Keratinocyte (primary cell): ENCODE results near the gene GPRC5C. TPM values are rescaled to one million over a fixed set of nuclear protein-coding genes. Genes with fewer than 3 reads are reported as not detected.

ENCODE experiments used
- DNase-seq: peaks from one replicate; pipeline ENCODE4 v3.0.0-alpha.2; 2011; ENCODE audit warnings: low read depth, missing footprints, low spot score
- FAIRE-seq: peaks from 2 replicates; lab custom pipeline; 2011; peaks lifted over from hg19 to GRCh38; lab: Jason Lieb, UNC
- H2AFZ ChIP-seq: 2 replicates; pipeline ENCODE4 v1.6.0; 2012; ENCODE audit warnings: low read length, control low read depth, inconsistent platforms; ENCODE audit not compliant: control insufficient read depth
- H3K27ac ChIP-seq: 2 replicates; pipeline ENCODE4 v1.5.1; 2011; ENCODE audit warnings: low read length; ENCODE audit not compliant: control insufficient read depth, insufficient read depth
- H3K27me3 ChIP-seq: 3 replicates; pipeline ENCODE4 v1.6.0; 2011; ENCODE audit warnings: low read length; ENCODE audit not compliant: control insufficient read depth, insufficient read depth; ENCODE audit errors: extremely low read depth
- H3K36me3 ChIP-seq, 2 experiments: 2 replicates in 1 of 2; 3 replicates in 1 of 2; pipeline ENCODE4 v1.5.1; 2011; ENCODE audit warnings: low read length in 2 of 2, mild to moderate bottlenecking in 1 of 2; ENCODE audit not compliant: control insufficient read depth in 2 of 2, insufficient read depth in 2 of 2; ENCODE audit errors: extremely low read depth in 1 of 2
- H3K4me1 ChIP-seq: 3 replicates; pipeline ENCODE4 v1.5.1; 2011; ENCODE audit warnings: low read length; ENCODE audit not compliant: control insufficient read depth, insufficient read depth; ENCODE audit errors: extremely low read depth
- H3K4me2 ChIP-seq: 3 replicates; pipeline ENCODE4 v1.6.0; 2011; ENCODE audit warnings: low read depth, low read length; ENCODE audit not compliant: control insufficient read depth, insufficient read depth; ENCODE audit errors: extremely low read depth
- H3K4me3 ChIP-seq, 3 experiments: fragments of 200-600 bp in 1 of 3; sonication (generic) in 1 of 3; 2 replicates in 2 of 3; 3 replicates in 1 of 3; pipeline ENCODE4 v1.5.1; 2011 to 2016; ENCODE audit warnings: low read length in 3 of 3, mild to moderate bottlenecking in 3 of 3, control low read depth in 2 of 3, inconsistent platforms in 1 of 3, low read depth in 1 of 3, mixed read lengths in 1 of 3, mixed run types in 1 of 3, moderate library complexity in 1 of 3; ENCODE audit not compliant: control insufficient read depth in 2 of 3, insufficient read depth in 2 of 3; ENCODE audit errors: extremely low read depth in 1 of 3
- H3K79me2 ChIP-seq: 2 replicates; pipeline ENCODE4 v1.6.0; 2012; ENCODE audit warnings: low read length; ENCODE audit not compliant: control insufficient read depth, insufficient read depth
- H3K9ac ChIP-seq: 3 replicates; pipeline ENCODE4 v1.6.0; 2011; ENCODE audit warnings: low read length; ENCODE audit not compliant: control insufficient read depth, insufficient read depth; ENCODE audit errors: extremely low read depth
- H3K9me1 ChIP-seq: 3 replicates; pipeline ENCODE4 v1.6.0; 2011; ENCODE audit warnings: low read length; ENCODE audit not compliant: control insufficient read depth, insufficient read depth; ENCODE audit errors: extremely low read depth
- H3K9me3 ChIP-seq: 2 replicates; pipeline ENCODE4 v1.5.1; 2012; ENCODE audit warnings: low read depth, low read length; ENCODE audit not compliant: control insufficient read depth
- H4K20me1 ChIP-seq: 3 replicates; pipeline ENCODE4 v1.6.0; 2011; ENCODE audit warnings: low read length; ENCODE audit not compliant: control insufficient read depth, insufficient read depth; ENCODE audit errors: extremely low read depth
- CTCF ChIP-seq, 3 experiments: IDR thresholded peaks in 1 of 3; conservative IDR thresholded peaks in 1 of 3; optimal IDR thresholded peaks in 1 of 3; 2 replicates in 2 of 3; 3 replicates in 1 of 3; pipeline versions ENCODE3 to v1.5.1; 2011; ENCODE audit warnings: low read length in 3 of 3, mild to moderate bottlenecking in 3 of 3, moderate library complexity in 2 of 3, control low read depth in 1 of 3, inconsistent platforms in 1 of 3; ENCODE audit not compliant: insufficient read depth in 2 of 3; ENCODE audit errors: extremely low read depth in 1 of 3
- EZH2 ChIP-seq: IDR thresholded peaks from one replicate; pipeline ENCODE4 v1.6.1; 2012; ENCODE audit warnings: inconsistent platforms, mild to moderate bottlenecking, low read length, moderate library complexity
- dilution Hi-C: fragments of 300-500 bp; cut with MboI; formaldehyde crosslinking; loops from one replicate; pipeline ENCODE4 v1.7.0; 2020; ENCODE audit warnings: low sequenced_read_pairs; ENCODE audit not compliant: extremely low pct_ligation_motif_present
- polyA plus RNA-seq, 5 experiments: library from polyadenylated mRNA; depleted of rRNA in 3 of 5; stranded (reverse) in 3 of 5; stranded (forward) in 1 of 5; unstranded in 1 of 5; fragments of >200 nt; gene quantifications; 1 replicate in 1 of 5; 2 replicates in 3 of 5; 3 replicates in 1 of 5; pipeline versions ENCODE4 v1.2.1 to v1.2.3, GENCODE V29; 2011 to 2012; ENCODE audit warnings: missing spikeins in 2 of 5, low read depth in 1 of 5, low replicate concordance in 1 of 5

The GPRC5C gene
- polyA plus RNA-seq, 1 donor (not counting 4 experiments of a cell fraction or from before 2014, with no cell fraction given) = 24.2 TPM

GRCh38 chr17:74419928-74420411, 11.9 kb upstream of the GPRC5C start:
- no peak for FAIRE-seq
- Histone ChIP-seq H4K20me1 (no peaks in the 10 kb centered on the region), H3K27ac (no peak overlapping the region), H3K27me3 (no peaks in the 10 kb centered on the region), H3K4me2 (no peak overlapping the region), H3K9me1 (no peaks in the 10 kb centered on the region), H3K79me2 (no peaks in the 10 kb centered on the region), H3K4me3 (no peak overlapping the region), H3K4me1 (peaks cover 21% of the 10 kb centered on the region), H3K9me3 (no peaks in the 10 kb centered on the region), H3K9ac (no peak overlapping the region), H2AFZ (no peak overlapping the region), H3K36me3 (no peaks in the 10 kb centered on the region)
- DNase-seq = no peak
- dilution Hi-C loops = no loop called here
- TF ChIP-seq CTCF (optimal IDR thresholded peaks at IDR 0.05 in 1 of 3, IDR thresholded peaks at IDR 0.05 in 1 of 3, conservative IDR thresholded peaks at IDR 0.05 in 1 of 3; ENCODE audit: extremely low read depth in 1 of 3, insufficient read depth in 2 of 3, low read length in 3 of 3) (no peak), EZH2 (no peak)

- H3K79me2 ChIP-seq = no peaks in the 10 kb centered on the region
- H3K36me3 ChIP-seq = no peaks in the 10 kb centered on the region
- no peak overlapping the region for H2AFZ ChIP-seq
- no peak overlapping the region for H3K4me3 ChIP-seq
- no peaks in the 10 kb centered on the region for H3K9me3 ChIP-seq
- no peak overlapping the region for H3K4me2 ChIP-seq
- H3K9ac ChIP-seq = no peak overlapping the region
- H3K27ac ChIP-seq = no peak overlapping the region
- no peaks in the 10 kb centered on the region for H3K27me3 ChIP-seq
- dilution Hi-C loops = no loop called here
- no peaks in the 10 kb centered on the region for H4K20me1 ChIP-seq
- DNase-seq (no peak), FAIRE-seq (no peak)
- peaks cover 3% of the 10 kb centered on the region for H3K9me1 ChIP-seq
- TF ChIP-seq CTCF (optimal IDR thresholded peaks at IDR 0.05 in 1 of 3, IDR thresholded peaks at IDR 0.05 in 1 of 3, conservative IDR thresholded peaks at IDR 0.05 in 1 of 3; ENCODE audit: extremely low read depth in 1 of 3, insufficient read depth in 2 of 3, low read length in 3 of 3) = no peak
- TF ChIP-seq EZH2 = no peak
- H3K4me1 ChIP-seq = peaks cover 16% of the 10 kb centered on the region
Observed at GRCh38 chr17:74424117-74424516, 7.8 kb upstream of the GPRC5C start.
